K562 (cell line): Measurements from ENCODE around the gene SLC36A3. TPM values are rescaled to one million over a fixed set of nuclear protein-coding genes. Genes with fewer than 3 reads are reported as not detected.

Experiments
- ATAC-seq: fragments of 200-7000 bp; cut with Tn5 transposase; 3 replicates; pipeline ENCODE4 v1.9.1; 2020; ENCODE audit warnings: moderate library complexity
- BruUV-seq: library from RNA; stranded (reverse); fragments of 400-500 nt; replicated peaks from 2 replicates; lab custom pipeline; 2021; lab: Mats Ljungman, UMichigan
- CTCF ChIA-PET: fragments of 300-600 bp; formaldehyde crosslinking; extraction: SDS; loops from one replicate; lab custom pipeline; 2021; ENCODE audit warnings: low intra/inter-chr PET ratio; lab: Yijun Ruan, JAX
- POLR2A ChIA-PET: fragments of 300-600, 350-650 bp; sonication (Branson Sonifier 250); formaldehyde crosslinking; extraction: SDS; loops from one replicate; lab custom pipeline; 2021; ENCODE audit warnings: antibody characterized with exemption, inconsistent platforms; lab: Yijun Ruan, JAX
- DNase-seq, 4 experiments: peaks; one replicate each; pipeline versions ENCODE4 v3.0.0 to v3.0.0-alpha.2; 2011 to 2018; ENCODE audit warnings: low spot score in 3 of 4, mixed read lengths in 3 of 4; ENCODE audit errors: extremely low read depth in 1 of 4
- FAIRE-seq: peaks from 2 replicates; lab custom pipeline; 2011; peaks lifted over from hg19 to GRCh38; lab: Jason Lieb, UNC
- H2AFZ ChIP-seq: 2 replicates; pipeline ENCODE4 v1.6.0; 2011; ENCODE audit warnings: low read depth, low read length, control low read depth, inconsistent platforms
- H3K27ac ChIP-seq: fragments of 200-600 bp; 3 replicates; pipeline ENCODE4 v1.8.0; 2011; ENCODE audit warnings: low read depth, mild to moderate bottlenecking, control low read depth, inconsistent platforms, low read length, moderate library complexity, mixed read lengths; ENCODE audit errors: extremely low read depth
- H3K27me3 ChIP-seq, 2 experiments: fragments of 300-600 bp in 1 of 2; 2 replicates in 1 of 2; 3 replicates in 1 of 2; pipeline versions ENCODE4 v1.6.0 to v1.8.0; 2011; ENCODE audit warnings: inconsistent platforms in 2 of 2, low read length in 2 of 2, mild to moderate bottlenecking in 1 of 2, mixed read lengths in 1 of 2, moderate library complexity in 1 of 2; ENCODE audit not compliant: control insufficient read depth in 2 of 2, insufficient read depth in 2 of 2
- H3K36me3 ChIP-seq: fragments of 300-600 bp; 3 replicates; pipeline ENCODE4 v1.8.0; 2011; ENCODE audit warnings: mild to moderate bottlenecking, low read length, inconsistent platforms; ENCODE audit not compliant: control insufficient read depth, insufficient read depth
- H3K4me1 ChIP-seq, 2 experiments: fragments of 200-600 bp in 1 of 2; replicated peaks in 1 of 2; 2 replicates in 1 of 2; 3 replicates in 1 of 2; pipeline versions ENCODE4 v1.5.1 to v1.8.0; 2011; ENCODE audit warnings: inconsistent platforms in 2 of 2, low read length in 2 of 2, mild to moderate bottlenecking in 1 of 2, mixed read lengths in 1 of 2, moderate library complexity in 1 of 2; ENCODE audit not compliant: control insufficient read depth in 2 of 2, insufficient read depth in 2 of 2
- H3K4me2 ChIP-seq: 2 replicates; pipeline ENCODE4 v1.6.1; 2011; ENCODE audit warnings: low read length, control low read depth, inconsistent platforms, mixed read lengths; ENCODE audit not compliant: insufficient read depth
- H3K4me3 ChIP-seq: fragments of 200-600 bp; sonication (generic), shearing (Covaris generic); 2 replicates; pipeline ENCODE4 v1.5.1; 2016; ENCODE audit warnings: control low read depth, inconsistent platforms
- H3K79me2 ChIP-seq: fragments of 200-600 bp; 3 replicates; pipeline ENCODE4 v1.8.0; 2011; ENCODE audit warnings: low read length, inconsistent platforms; ENCODE audit not compliant: control insufficient read depth, insufficient read depth
- H3K9ac ChIP-seq, 2 experiments: 2 replicates each; pipeline versions ENCODE4 v1.6.0 to v1.6.1; 2011; ENCODE audit warnings: low read depth in 2 of 2, low read length in 2 of 2, control low read depth in 1 of 2, inconsistent platforms in 1 of 2, mild to moderate bottlenecking in 1 of 2, mixed read lengths in 1 of 2; ENCODE audit not compliant: insufficient read depth in 1 of 2
- H3K9me1 ChIP-seq: one replicate; pipeline ENCODE4 v1.6.0; 2011; ENCODE audit warnings: inconsistent platforms, mild to moderate bottlenecking, low read length, moderate library complexity; ENCODE audit not compliant: control insufficient read depth, insufficient read depth
- H3K9me3 ChIP-seq: replicated peaks from 2 replicates; pipeline ENCODE4 v1.5.1; 2011; ENCODE audit warnings: low read depth, low read length, inconsistent platforms; ENCODE audit not compliant: control insufficient read depth, insufficient read depth
- H4K20me1 ChIP-seq: replicated peaks from 2 replicates; pipeline ENCODE4 v1.6.1; 2011; ENCODE audit warnings: low read length, inconsistent platforms, mixed read lengths; ENCODE audit not compliant: control insufficient read depth, insufficient read depth
- CEBPB ChIP-seq: fragments of 450-650 bp; IDR thresholded peaks from 2 replicates; pipeline ENCODE4 v1.6.1; 2016; ENCODE audit warnings: missing genetic modification characterization, missing compliant biosample characterization
- DIDO1 ChIP-seq: fragments of 450-650 bp; IDR thresholded peaks from 2 replicates; pipeline ENCODE4 v1.6.1; 2016; ENCODE audit warnings: low read depth, missing biosample characterization, missing genetic modification characterization
- ESRRB ChIP-seq: fragments of 250-450 bp; sonication (Bioruptor Pico); IDR thresholded peaks from 2 replicates; pipeline ENCODE4 v1.5.0; 2020; ENCODE audit warnings: mild to moderate bottlenecking, moderate library complexity, borderline replicate concordance
- FOSL1 ChIP-seq: fragments of 200-800 bp; sonication (Bioruptor generic); conservative IDR thresholded peaks from 2 replicates; pipeline ENCODE4 v1.6.1; 2016; ENCODE audit warnings: missing genetic modification characterization, missing compliant biosample characterization
- PRDM10 ChIP-seq: fragments of 450-650 bp; IDR thresholded peaks from 2 replicates; pipeline ENCODE4 v1.6.1; 2018; ENCODE audit not compliant: partially characterized antibody
- PTRF ChIP-seq: fragments of 450-650 bp; IDR thresholded peaks from 2 replicates; pipeline ENCODE4 v1.6.1; 2016; ENCODE audit warnings: mild to moderate bottlenecking, missing genetic modification characterization, missing compliant biosample characterization
- RBM17 ChIP-seq: fragments of 200-400 bp; formaldehyde crosslinking; IDR thresholded peaks from 2 replicates; pipeline ENCODE4 v1.6.1; 2017; ENCODE audit warnings: low read depth, mild to moderate bottlenecking, low read length, borderline replicate concordance
- RBM34 ChIP-seq: fragments of 200-400 bp; formaldehyde crosslinking; IDR thresholded peaks from 2 replicates; pipeline ENCODE4 v1.6.1; 2018; ENCODE audit warnings: low read length, borderline replicate concordance; ENCODE audit not compliant: insufficient read depth
- RBM39 ChIP-seq: fragments of 200-400 bp; formaldehyde crosslinking; optimal IDR thresholded peaks from 2 replicates; pipeline ENCODE3; 2018; ENCODE audit warnings: low read depth, low read length
- STAG1 ChIP-seq: sonication (generic); formaldehyde crosslinking; IDR thresholded peaks from 2 replicates; pipeline ENCODE4 v1.5.0; 2020; ENCODE audit warnings: missing genetic modification reagents, borderline replicate concordance
- TCF15 ChIP-seq: fragments of 250-450 bp; sonication (Bioruptor Pico); IDR thresholded peaks from 2 replicates; pipeline ENCODE4 v1.8.0; 2022; ENCODE audit warnings: moderate library complexity, mild to moderate bottlenecking, inconsistent platforms
- ZBTB49 ChIP-seq: sonication (generic); formaldehyde crosslinking; IDR thresholded peaks from 2 replicates; pipeline ENCODE4 v1.8.0; 2022; ENCODE audit warnings: missing genetic modification reagents, mild to moderate bottlenecking, borderline replicate concordance
- ZKSCAN3 ChIP-seq: fragments of 250-450 bp; sonication (Bioruptor Pico); IDR thresholded peaks from 2 replicates; pipeline ENCODE4 v1.4.0; 2020
- ZNF12 ChIP-seq: sonication (generic); formaldehyde crosslinking; IDR thresholded peaks from 2 replicates; pipeline ENCODE4 v1.4.0; 2020; ENCODE audit warnings: mild to moderate bottlenecking, missing genetic modification reagents
- ZNF511 ChIP-seq: sonication (generic); formaldehyde crosslinking; IDR thresholded peaks from 2 replicates; pipeline ENCODE4 v1.8.0; 2022; ENCODE audit warnings: mild to moderate bottlenecking, missing genetic modification reagents
- WGBS: fragments of 100-300 bp; shearing (Covaris generic); methylation state at CpG from one replicate; pipeline ENCODE4 v1.1.6; 2016; ENCODE audit warnings: low coverage, mixed read lengths; ENCODE audit not compliant: insufficient coverage; ENCODE audit errors: missing lambda C conversion rate; 5-methylcytosine and 5-hydroxymethylcytosine counted together
- in situ Hi-C: fragments of 300-500 bp; cut with MboI; formaldehyde crosslinking; loops from 4 replicates; pipeline ENCODE4 v1.15.0; 2018; ENCODE audit warnings: inconsistent platforms, mixed read lengths
- intact Hi-C: fragments of 100-400 bp; cut with micrococcal nuclease; formaldehyde crosslinking; loops from 2 replicates; pipeline ENCODE4 v1.14.2; 2022
- polyA plus RNA-seq, 8 experiments: library from polyadenylated mRNA; depleted of rRNA in 4 of 8; stranded (reverse) in 5 of 8; unstranded in 3 of 8; fragments of >200 nt; fragmentation: Nextera tagmentation in 2 of 8; fragmentation: Illumina TruSeq in 1 of 8; extraction: Ambion mirVana in 2 of 8; extraction: Trizol in 1 of 8; gene quantifications; 2 replicates each; pipeline versions ENCODE4 v1.2.1 to v1.2.3, GENCODE V29; 2011 to 2014; ENCODE audit warnings: inconsistent platforms in 1 of 8, missing spikeins in 1 of 8
- total RNA-seq, 7 experiments: library from RNA; depleted of rRNA in 6 of 7; stranded (reverse); fragments of >200 nt in 6 of 7; fragmentation: Illumina TruSeq in 2 of 7; extraction: Trizol in 2 of 7; gene quantifications; 2 replicates each; pipeline versions ENCODE4 v1.2.1 to v1.2.3, GENCODE V29; 2011 to 2021; ENCODE audit warnings: low replicate concordance in 1 of 7

The SLC36A3 gene
- total and polyA plus RNA-seq, 9 of the 15 experiments (the other 6 are each of a cell fraction or from before 2014, with no cell fraction given) = not detected

DNA sequence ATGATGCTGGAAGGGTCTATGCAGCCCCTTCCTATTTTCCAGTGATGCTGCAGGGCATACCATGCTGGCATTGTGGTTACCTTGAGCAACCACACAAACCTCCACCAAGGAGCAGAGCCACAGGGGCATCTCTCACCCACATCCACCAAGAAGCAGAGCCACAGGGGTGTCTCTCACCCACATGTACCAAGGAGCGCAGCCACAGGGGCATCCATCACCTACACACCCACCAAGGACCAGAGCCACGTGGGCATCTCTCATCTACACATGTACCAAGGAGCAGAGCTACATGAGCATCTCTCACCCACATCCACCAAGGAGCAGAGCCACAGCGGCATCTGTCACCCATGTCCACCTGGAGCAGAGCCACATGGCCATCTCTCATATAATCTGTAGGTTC is 59.4 kb downstream of the SLC36A3 start:
- 48% methylated on average over 3 of the region's 3 CpGs for WGBS
- no TSS peak for BruUV-seq
- CTCF ChIA-PET = no interaction called here
- TF ChIP-seq ZKSCAN3 (CRISPR knock-in tag) = no peak
- TF ChIP-seq PTRF (tag) = no peak
- no peak for TF ChIP-seq FOSL1
- TF ChIP-seq CEBPB = no peak
- TF ChIP-seq RBM17 = no peak
- no peak for TF ChIP-seq PRDM10
- TF ChIP-seq ZNF511 (CRISPR knock-in tag) = no peak
- no peak for TF ChIP-seq ZBTB49 (CRISPR knock-in tag)
- TF ChIP-seq ESRRB (CRISPR knock-in tag) = no peak
- TF ChIP-seq ZNF12 = no peak
- no peak for TF ChIP-seq STAG1 (CRISPR knock-in tag)
- no peak for TF ChIP-seq TCF15
- no peak for TF ChIP-seq RBM39
- TF ChIP-seq RBM34 = no peak
- no peak for TF ChIP-seq DIDO1 (tag)
- TF ChIP-seq, all 486 proteins: peak for 0
- no peak overlapping the region for H3K4me2 ChIP-seq
- intact Hi-C loops = no loop called here
- H2AFZ ChIP-seq = no peak overlapping the region
- no peaks in the 10 kb centered on the region for H4K20me1 ChIP-seq
- H3K9ac ChIP-seq = no peak overlapping the region
- no peak for FAIRE-seq
- H3K9me1 ChIP-seq = no peaks in the 10 kb centered on the region
- ATAC-seq = no peak
- no peak for DNase-seq
- H3K9me3 ChIP-seq = no peaks in the 10 kb centered on the region
- H3K4me3 ChIP-seq = no peak overlapping the region
- no peaks in the 10 kb centered on the region for H3K36me3 ChIP-seq
- H3K4me1 ChIP-seq = peaks cover 0 to 3% of the 10 kb centered on the region in 2 experiments; a peak in 1 of 5 replicates
- no peaks in the 10 kb centered on the region for H3K79me2 ChIP-seq
- POLR2A ChIA-PET = interaction anchor here (0.7 kb wide), 1 partner anchor 22 kb away, joined by 4 read pairs; no protein-coding TSS in a partner anchor
- no peaks in the 10 kb centered on the region for H3K27me3 ChIP-seq
- no peak overlapping the region for H3K27ac ChIP-seq
- in situ Hi-C loops = no loop called here
